NT2/D1 (cell line): ENCODE measurements around the gene MMRN2.

Experiments used
- DNase-seq: peaks from one replicate; pipeline ENCODE4 v3.0.0-alpha.2; 2011; ENCODE audit warnings: low read depth, low spot score
- H3K27me3 ChIP-seq: 2 replicates; pipeline ENCODE4 v1.6.0; 2011; ENCODE audit warnings: mild to moderate bottlenecking; ENCODE audit not compliant: insufficient read length, insufficient read depth
- H3K36me3 ChIP-seq: 2 replicates; pipeline ENCODE4 v1.6.1; 2011; ENCODE audit warnings: mild to moderate bottlenecking, low read length, mixed read lengths; ENCODE audit not compliant: insufficient read depth, insufficient read length
- H3K4me1 ChIP-seq: 2 replicates; pipeline ENCODE4 v1.5.1; 2011; ENCODE audit not compliant: insufficient read depth, insufficient read length
- H3K4me3 ChIP-seq: 2 replicates; pipeline ENCODE4 v1.5.1; 2011; ENCODE audit warnings: low read depth; ENCODE audit not compliant: insufficient read length
- H3K9ac ChIP-seq: 2 replicates; pipeline ENCODE4 v1.6.0; 2011; ENCODE audit warnings: low read depth; ENCODE audit not compliant: insufficient read length
- H3K9me3 ChIP-seq: 2 replicates; pipeline ENCODE4 v1.5.1; 2011; ENCODE audit warnings: mild to moderate bottlenecking, low read length; ENCODE audit not compliant: insufficient read depth
- SUZ12 ChIP-seq: IDR thresholded peaks from 2 replicates; pipeline ENCODE4 v1.6.1; 2011; ENCODE audit not compliant: insufficient read length, insufficient read depth; ENCODE audit errors: extremely low read depth
- YY1 ChIP-seq: IDR thresholded peaks from 2 replicates; pipeline ENCODE4 v1.6.1; 2011; ENCODE audit not compliant: insufficient read length, insufficient read depth
- ZNF274 ChIP-seq: IDR thresholded peaks from 2 replicates; pipeline ENCODE4 v1.6.1; 2011; ENCODE audit warnings: mild to moderate bottlenecking, low read depth, low read length

Gene MMRN2

DNA sequence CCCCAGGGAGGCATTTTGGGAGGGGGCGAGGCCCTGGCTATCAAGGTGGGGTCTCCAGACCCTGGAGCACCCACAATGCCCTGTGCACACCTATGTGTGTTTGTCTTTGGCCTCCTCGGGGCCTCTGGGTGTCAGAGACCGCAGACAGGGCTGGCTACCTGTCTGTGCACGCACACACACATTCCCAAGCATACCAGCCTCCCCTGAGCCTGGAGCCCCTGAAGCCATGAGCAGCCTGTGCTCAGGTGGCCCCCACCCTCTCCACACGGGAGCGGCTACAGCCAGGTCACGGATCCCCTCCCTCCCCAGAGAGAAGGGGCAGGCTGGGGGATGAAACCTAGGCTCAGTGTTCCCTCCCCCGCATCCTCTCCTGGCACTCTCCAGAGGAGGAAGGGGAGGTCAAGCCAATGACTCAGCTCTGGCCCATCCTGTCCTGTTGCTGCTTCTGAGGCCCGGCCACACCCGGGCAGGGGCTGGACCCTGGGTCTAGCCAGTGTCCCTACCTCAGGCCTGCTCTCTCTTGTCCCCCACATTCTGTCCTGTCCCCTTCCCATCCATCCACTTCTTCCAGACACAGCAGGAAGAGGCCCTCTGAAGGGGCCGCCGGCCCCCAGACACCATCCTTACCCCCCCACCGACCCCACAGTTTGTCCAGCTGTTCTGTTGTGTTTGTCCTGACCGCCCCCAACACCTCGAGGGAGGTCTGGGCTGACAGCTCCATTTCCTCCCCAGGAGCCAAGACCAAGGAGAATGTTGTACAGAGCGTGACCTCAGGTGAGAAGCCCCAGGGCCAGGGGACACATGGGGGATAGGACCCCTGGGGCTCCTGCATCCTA lies 1.7 kb upstream of the MMRN2 start:
- peaks cover 63% of the 10 kb centered on the region for H3K4me1 ChIP-seq
- H3K9ac ChIP-seq, result peak overlapping the region; percentile 64
- H3K27me3 ChIP-seq, result no peaks in the 10 kb centered on the region
- no peak for TF ChIP-seq SUZ12
- TF ChIP-seq ZNF274, result no peak
- TF ChIP-seq YY1, result no peak
- DNase-seq, result no peak
- no peaks in the 10 kb centered on the region for H3K9me3 ChIP-seq
- H3K36me3 ChIP-seq, result no peaks in the 10 kb centered on the region
- H3K4me3 ChIP-seq, result no peak overlapping the region

DNA sequence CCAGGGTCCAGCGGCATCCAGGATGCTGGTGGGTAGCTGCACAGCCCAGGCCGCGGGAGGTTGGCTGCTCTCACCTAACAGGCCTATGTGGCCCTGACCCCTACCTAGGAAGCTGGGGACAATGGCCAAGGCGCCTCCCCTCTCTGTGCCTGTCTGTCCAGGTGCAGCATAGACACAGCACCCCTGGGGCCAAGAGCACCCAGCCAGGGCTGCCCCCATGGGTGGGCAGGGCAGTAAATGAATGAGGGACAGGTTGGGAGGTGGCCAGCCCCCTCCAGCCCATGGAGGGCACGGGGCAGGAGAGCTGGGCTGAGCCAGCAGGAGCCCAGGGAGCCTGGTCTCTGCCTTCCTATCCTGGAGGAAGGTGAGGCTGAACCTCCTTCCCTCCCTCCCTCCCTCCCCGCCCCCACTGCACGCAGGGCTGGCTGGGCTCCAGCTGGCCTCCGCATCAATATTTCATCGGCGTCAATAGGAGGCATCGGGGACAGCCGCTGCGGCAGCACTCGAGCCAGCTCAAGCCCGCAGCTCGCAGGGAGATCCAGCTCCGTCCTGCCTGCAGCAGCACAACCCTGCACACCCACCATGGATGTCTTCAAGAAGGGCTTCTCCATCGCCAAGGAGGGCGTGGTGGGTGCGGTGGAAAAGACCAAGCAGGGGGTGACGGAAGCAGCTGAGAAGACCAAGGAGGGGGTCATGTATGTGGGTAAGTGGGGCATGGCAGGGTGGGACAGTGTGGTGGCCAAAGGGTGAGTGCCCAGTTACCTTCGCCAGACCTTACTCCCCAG lies 893 bp upstream of the MMRN2 start, which contains the start of gene SNCG:
SNCG (plus strand) TSS at position 484 of the 785 bp plus-strand sequence; CDS start at position 583, 99 bp downstream.
- no peak for DNase-seq
- Histone ChIP-seq H3K4me3 (no peak within 1 kb of the TSS), H3K27me3 (no peaks in the 10 kb centered on the region), H3K36me3 (no peaks in the 10 kb centered on the region), H3K9ac (peak within 1 kb of the TSS; percentile 64), H3K9me3 (no peaks in the 10 kb centered on the region), H3K4me1 (peaks cover 67% of the 10 kb centered on the region)
- no peak for TF ChIP-seq SUZ12
- no peak for TF ChIP-seq ZNF274
- no peak for TF ChIP-seq YY1

DNA sequence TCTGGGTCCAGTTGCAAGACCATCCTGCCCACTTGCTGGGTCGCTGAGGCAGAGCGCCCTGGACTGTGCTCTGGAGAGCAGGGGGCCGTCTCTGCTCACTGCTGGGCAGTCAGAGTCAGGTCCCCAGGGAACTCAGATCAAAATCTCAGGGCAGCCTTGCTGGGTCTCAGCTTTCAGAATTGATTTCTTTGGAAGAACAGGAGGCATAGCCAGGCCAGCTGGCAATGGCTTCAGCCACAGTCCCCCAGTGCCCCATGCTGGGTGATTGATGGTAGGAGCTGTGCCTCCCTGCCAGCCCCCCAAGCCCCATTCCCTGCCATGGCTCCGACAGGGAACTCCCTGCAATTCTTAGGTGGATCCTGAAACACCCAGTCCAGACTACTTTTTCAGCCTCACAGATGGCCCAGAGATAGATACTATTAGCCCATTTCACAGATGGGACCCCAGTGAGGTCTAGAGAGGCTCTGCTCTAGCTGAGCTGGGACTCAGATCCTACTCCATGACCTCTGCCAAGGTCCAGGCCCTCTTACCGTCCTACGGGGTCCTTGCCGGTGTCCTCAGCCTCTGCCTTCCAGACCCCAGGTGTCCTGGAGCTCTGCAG lies 467 bp downstream of the MMRN2 start:
- no peaks in the 10 kb centered on the region for H3K27me3 ChIP-seq
- no peak for TF ChIP-seq ZNF274
- no peak for TF ChIP-seq YY1
- TF ChIP-seq SUZ12, result no peak
- peaks cover 64% of the 10 kb centered on the region for H3K4me1 ChIP-seq
- no peak overlapping the region for H3K4me3 ChIP-seq
- peaks cover 11% of the 10 kb centered on the region; the same call in 1 of the 2 replicates for H3K9me3 ChIP-seq
- H3K36me3 ChIP-seq, result no peaks in the 10 kb centered on the region
- H3K9ac ChIP-seq, result no peak overlapping the region
- DNase-seq, result no peak

DNA sequence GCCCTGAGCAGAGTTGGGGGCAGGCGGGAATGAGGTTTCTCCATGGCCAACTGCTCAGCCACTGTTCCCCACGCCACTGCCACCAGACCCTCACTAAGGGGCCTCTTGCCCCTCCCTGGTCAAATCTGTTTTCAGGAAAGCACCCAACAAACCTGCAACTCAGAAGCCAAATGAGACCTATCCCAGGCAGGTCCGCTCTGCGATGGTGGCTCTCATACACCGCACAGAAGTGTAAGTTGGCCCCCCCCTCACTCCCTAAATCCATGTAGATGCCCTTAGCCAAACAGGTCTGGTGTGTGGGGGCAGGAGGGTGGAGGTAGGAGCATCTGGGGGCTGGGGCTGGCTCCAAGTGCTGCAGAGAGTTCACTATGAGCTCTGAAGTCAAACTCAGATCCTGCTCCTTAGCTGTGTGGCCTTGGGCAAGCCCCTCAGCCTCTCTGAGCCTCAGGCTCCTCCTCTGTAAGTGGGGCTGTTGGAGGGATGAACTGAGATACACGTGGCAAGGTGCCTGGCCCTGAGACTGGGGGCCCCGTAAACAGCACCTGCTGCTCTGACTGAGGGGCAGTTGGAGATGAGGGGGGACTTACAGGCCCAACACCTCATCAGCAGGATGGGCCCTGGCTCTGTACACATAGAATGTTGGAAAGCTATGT lies 1.1 kb downstream of the MMRN2 start:
- no peak overlapping the region for H3K9ac ChIP-seq
- no peak for DNase-seq
- no peak overlapping the region for H3K4me3 ChIP-seq
- H3K9me3 ChIP-seq, result peaks cover 17% of the 10 kb centered on the region; the same call in 1 of the 2 replicates
- peaks cover 58% of the 10 kb centered on the region for H3K4me1 ChIP-seq
- no peaks in the 10 kb centered on the region for H3K27me3 ChIP-seq
- H3K36me3 ChIP-seq, result no peaks in the 10 kb centered on the region
- TF ChIP-seq SUZ12 (no peak), YY1 (no peak), ZNF274 (no peak)

DNA sequence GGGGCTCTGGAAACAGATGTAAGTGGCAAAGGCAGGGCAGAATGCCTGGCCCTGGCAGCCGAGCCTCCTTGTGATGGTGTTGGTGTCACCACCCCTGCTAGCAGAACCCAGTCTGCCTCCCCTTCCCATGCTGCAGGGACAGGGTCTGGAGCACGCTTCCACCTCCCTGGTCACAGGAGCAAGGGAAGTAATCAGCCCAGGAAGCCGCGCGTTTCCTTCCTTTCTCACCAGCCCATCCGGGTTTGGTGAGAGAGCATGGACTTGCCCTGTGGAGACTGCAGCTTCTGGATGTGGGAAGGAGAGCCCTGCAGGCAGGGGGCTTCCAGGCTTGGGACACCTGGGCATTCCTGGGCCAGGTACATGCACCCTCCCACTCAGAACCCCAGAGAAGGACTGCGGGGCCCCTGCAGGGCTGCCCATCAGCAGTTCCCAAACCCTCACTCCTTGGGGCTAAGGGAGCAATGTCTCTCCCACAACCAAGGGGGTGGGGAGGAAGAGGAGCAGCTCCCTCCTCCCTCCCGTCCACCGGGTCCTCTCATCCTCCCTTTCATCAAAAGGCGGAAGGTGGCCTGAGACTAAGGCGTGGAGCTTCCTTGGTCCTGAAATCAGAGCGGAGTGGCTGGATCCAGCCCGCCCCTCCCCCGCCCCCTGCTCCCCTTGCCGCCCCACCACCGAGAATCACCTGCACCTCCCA lies 1.8 kb downstream of the MMRN2 start:
- Histone ChIP-seq H3K9ac (peak overlapping the region; percentile 74), H3K9me3 (peaks cover 20% of the 10 kb centered on the region; the same call in 1 of the 2 replicates), H3K4me3 (no peak overlapping the region), H3K36me3 (no peaks in the 10 kb centered on the region), H3K27me3 (no peaks in the 10 kb centered on the region), H3K4me1 (peaks cover 52% of the 10 kb centered on the region)
- TF ChIP-seq YY1 (no peak), SUZ12 (no peak), ZNF274 (no peak)
- DNase-seq, result no peak

DNA sequence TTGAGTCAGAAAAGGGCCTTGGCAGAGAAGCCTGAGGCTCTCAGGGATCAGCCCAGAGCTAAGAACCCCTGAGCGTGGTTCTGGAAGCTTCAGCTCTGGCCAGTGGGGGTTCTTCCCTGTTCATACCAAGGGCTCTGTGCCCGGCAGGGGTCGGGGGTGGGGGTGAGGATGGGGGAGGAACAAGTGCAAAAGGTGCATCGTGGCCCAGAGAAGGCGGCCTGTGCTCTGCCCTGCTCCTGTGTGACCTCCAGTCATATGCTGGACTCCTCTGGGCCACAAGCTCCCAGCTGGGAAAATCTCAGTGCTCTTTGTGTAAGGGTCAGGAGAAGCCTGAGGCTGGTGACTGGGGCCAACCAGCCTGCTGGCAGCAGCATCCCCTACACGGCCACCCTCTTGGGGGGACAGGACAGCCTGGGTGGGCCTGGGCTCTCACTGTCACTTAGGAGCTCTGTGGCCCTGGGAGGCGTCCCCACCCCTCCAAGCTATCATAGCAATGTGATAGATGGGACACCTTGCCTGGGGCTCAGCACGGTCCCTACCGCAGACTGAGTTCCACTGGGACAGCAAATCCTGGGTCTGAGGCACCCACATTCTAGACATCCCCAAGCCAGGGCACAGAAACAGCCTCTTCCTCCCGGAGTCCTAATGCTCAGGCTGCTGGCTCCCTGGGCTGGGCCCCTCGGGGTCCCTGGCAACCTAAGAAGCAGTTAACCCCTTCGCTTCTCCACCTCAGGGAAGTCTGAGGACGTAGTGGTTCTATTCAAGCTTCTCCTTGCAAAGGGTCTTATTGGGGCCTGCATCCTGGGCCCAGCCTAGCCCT lies 2.5 kb downstream of the MMRN2 start:
- Histone ChIP-seq H3K9me3 (peaks cover 20% of the 10 kb centered on the region; the same call in 1 of the 2 replicates), H3K9ac (peak overlapping the region; percentile 74), H3K4me1 (peaks cover 46% of the 10 kb centered on the region)

More for the DNA sequence above, 2.5 kb downstream of the MMRN2 start:
- H3K27me3 ChIP-seq, result no peaks in the 10 kb centered on the region
- no peaks in the 10 kb centered on the region for H3K36me3 ChIP-seq
- DNase-seq, result no peak
- H3K4me3 ChIP-seq, result peak overlapping the region; percentile 1
- no peak for TF ChIP-seq YY1
- TF ChIP-seq SUZ12, result no peak
- TF ChIP-seq ZNF274, result no peak
